MCF 10A (cell line): Measurements from ENCODE around the gene IGF1R. TPM values are rescaled to one million over a fixed set of nuclear protein-coding genes. Genes with fewer than 3 reads are reported as not detected.

Experiments used
- BruUV-seq: library from RNA; stranded (reverse); fragments of 400-500 nt; replicated peaks from 2 replicates; lab custom pipeline; 2021; lab: Mats Ljungman, UMichigan
- CTCF ChIA-PET: fragments of 300-600 bp; sonication (Branson Sonifier 250); formaldehyde crosslinking; extraction: SDS; loops from one replicate; lab custom pipeline; 2021; ENCODE audit warnings: antibody characterized with exemption, inconsistent platforms; lab: Yijun Ruan, JAX
- POLR2A ChIA-PET: fragments of 300-600, 350-650 bp; sonication (Branson Sonifier 250); formaldehyde crosslinking; extraction: SDS; loops from one replicate; lab custom pipeline; 2020; ENCODE audit warnings: antibody characterized with exemption, inconsistent platforms; lab: Yijun Ruan, JAX
- DNase-seq: peaks from one replicate; pipeline ENCODE4 v3.0.0-alpha.2; 2018; ENCODE audit not compliant: unreplicated experiment
- H3K27ac Mint-ChIP-seq: one replicate; pipeline ENCODE4 v1.8.0; 2022; ENCODE audit warnings: mild to moderate bottlenecking, low read depth, mixed read lengths; ENCODE audit not compliant: unreplicated experiment
- H3K27me3 Mint-ChIP-seq: one replicate; pipeline ENCODE4 v1.8.0; 2022; ENCODE audit warnings: mixed read lengths; ENCODE audit not compliant: insufficient read depth, unreplicated experiment
- H3K36me3 Mint-ChIP-seq: one replicate; pipeline ENCODE4 v1.8.0; 2022; ENCODE audit warnings: mild to moderate bottlenecking, moderate library complexity, mixed read lengths; ENCODE audit not compliant: insufficient read depth, unreplicated experiment
- H3K4me1 Mint-ChIP-seq: one replicate; pipeline ENCODE4 v1.8.0; 2022; ENCODE audit warnings: mixed read lengths; ENCODE audit not compliant: insufficient read depth, unreplicated experiment
- H3K4me3 Mint-ChIP-seq: one replicate; pipeline ENCODE4 v1.8.0; 2022; ENCODE audit warnings: mild to moderate bottlenecking, moderate library complexity, mixed read lengths; ENCODE audit not compliant: unreplicated experiment
- H3K9me3 Mint-ChIP-seq: one replicate; pipeline ENCODE4 v1.8.0; 2022; ENCODE audit warnings: mixed read lengths; ENCODE audit not compliant: unreplicated experiment
- intact Hi-C: fragments of 100-400 bp; cut with micrococcal nuclease; formaldehyde crosslinking; loops from 2 replicates; pipeline ENCODE4 v1.14.1; 2022
- total RNA-seq: library from RNA; stranded (reverse); gene quantifications from 2 replicates; pipeline ENCODE4 v1.2.3, GENCODE V29; 2022
- TF ChIP-seq, protein P1 (sequence below): fragments of 200-600 bp; IDR thresholded peaks from one replicate; pipeline ENCODE4 v1.8.0; 2022; ENCODE audit warnings: antibody characterized with exemption, mild to moderate bottlenecking; ENCODE audit not compliant: unreplicated experiment

IGF1R gene
- total RNA-seq, 1 experiment from 2014 or later, result 53.3 TPM

GRCh38 chr15:98684436-98684835 is 36.1 kb downstream of the IGF1R start:
- H3K9me3 Mint-ChIP-seq, result no peaks in the 10 kb centered on the region
- TF ChIP-seq, protein P1, sequence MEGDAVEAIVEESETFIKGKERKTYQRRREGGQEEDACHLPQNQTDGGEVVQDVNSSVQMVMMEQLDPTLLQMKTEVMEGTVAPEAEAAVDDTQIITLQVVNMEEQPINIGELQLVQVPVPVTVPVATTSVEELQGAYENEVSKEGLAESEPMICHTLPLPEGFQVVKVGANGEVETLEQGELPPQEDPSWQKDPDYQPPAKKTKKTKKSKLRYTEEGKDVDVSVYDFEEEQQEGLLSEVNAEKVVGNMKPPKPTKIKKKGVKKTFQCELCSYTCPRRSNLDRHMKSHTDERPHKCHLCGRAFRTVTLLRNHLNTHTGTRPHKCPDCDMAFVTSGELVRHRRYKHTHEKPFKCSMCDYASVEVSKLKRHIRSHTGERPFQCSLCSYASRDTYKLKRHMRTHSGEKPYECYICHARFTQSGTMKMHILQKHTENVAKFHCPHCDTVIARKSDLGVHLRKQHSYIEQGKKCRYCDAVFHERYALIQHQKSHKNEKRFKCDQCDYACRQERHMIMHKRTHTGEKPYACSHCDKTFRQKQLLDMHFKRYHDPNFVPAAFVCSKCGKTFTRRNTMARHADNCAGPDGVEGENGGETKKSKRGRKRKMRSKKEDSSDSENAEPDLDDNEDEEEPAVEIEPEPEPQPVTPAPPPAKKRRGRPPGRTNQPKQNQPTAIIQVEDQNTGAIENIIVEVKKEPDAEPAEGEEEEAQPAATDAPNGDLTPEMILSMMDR, result no peak
- no TSS peak for BruUV-seq
- peak overlapping the region; percentile 95 for H3K27ac Mint-ChIP-seq
- peaks cover 14% of the 10 kb centered on the region for H3K36me3 Mint-ChIP-seq
- intact Hi-C loops, result loop anchor here (2.0 kb wide), 1 partner anchor 32 kb away; no protein-coding TSS in a partner anchor
- peaks cover 59% of the 10 kb centered on the region for H3K4me1 Mint-ChIP-seq
- peak; percentile 72 for DNase-seq
- no peaks in the 10 kb centered on the region for H3K27me3 Mint-ChIP-seq
- CTCF ChIA-PET, result interaction anchor here (0.7 to 1.2 kb wide), 13 partner anchors 8 to 394 kb away, joined by 3 to 7 read pairs (median 3); no protein-coding TSS in a partner anchor
- H3K4me3 Mint-ChIP-seq, result peak overlapping the region; percentile 53
- POLR2A ChIA-PET, result interaction anchor here (0.6 to 2.3 kb wide), 22 partner anchors 9 to 219 kb away, joined by 3 to 47 read pairs (median 5); partner anchors contain the start of gene IGF1R

GRCh38 chr15:98684995-98685525 is 36.7 kb downstream of the IGF1R start:
- H3K9me3 Mint-ChIP-seq, result no peaks in the 10 kb centered on the region
- peaks cover 59% of the 10 kb centered on the region for H3K4me1 Mint-ChIP-seq
- ChIA-PET POLR2A (interaction anchor here (0.7 to 2.3 kb wide), 12 partner anchors 15 to 210 kb away, joined by 3 to 47 read pairs (median 5); partner anchors contain the start of gene IGF1R), CTCF (interaction anchor here (0.7 to 1.2 kb wide), 9 partner anchors 9 to 394 kb away, joined by 3 to 7 read pairs (median 3); no protein-coding TSS in a partner anchor)
- peaks cover 12% of the 10 kb centered on the region for H3K36me3 Mint-ChIP-seq
- H3K27me3 Mint-ChIP-seq, result no peaks in the 10 kb centered on the region
- intact Hi-C loops, result loop anchor here (2.0 kb wide), 1 partner anchor 32 kb away; no protein-coding TSS in a partner anchor
- BruUV-seq, result no TSS peak
- TF ChIP-seq, protein P1, result no peak
- H3K27ac Mint-ChIP-seq, result peak overlapping the region; percentile 24
- H3K4me3 Mint-ChIP-seq, result no peak overlapping the region
- DNase-seq, result no peak

DNA sequence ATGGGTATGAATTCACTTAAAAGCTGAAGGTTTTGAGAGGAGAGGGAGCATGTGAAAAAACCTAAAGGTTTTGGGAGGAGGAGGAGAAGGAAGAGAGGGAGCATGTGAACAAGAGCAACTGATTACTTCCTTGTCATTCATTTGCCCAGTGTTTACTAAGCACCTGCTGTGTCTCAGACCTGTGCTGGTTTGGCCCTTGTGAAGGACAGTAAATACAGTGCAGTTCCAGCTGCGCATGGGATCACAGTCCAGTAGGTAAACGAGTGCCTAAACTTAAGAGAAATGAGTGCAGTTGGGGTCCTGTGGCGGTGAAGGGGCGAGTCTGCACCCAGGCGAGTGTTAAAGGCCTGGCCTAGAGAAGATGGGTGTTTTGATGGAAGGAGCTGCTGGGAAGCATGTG is 38.6 kb downstream of the IGF1R start:
- Mint-ChIP-seq H3K4me1 (peaks cover 51% of the 10 kb centered on the region), H3K9me3 (no peaks in the 10 kb centered on the region), H3K27ac (no peak overlapping the region), H3K36me3 (peaks cover 7% of the 10 kb centered on the region), H3K4me3 (no peak overlapping the region), H3K27me3 (no peaks in the 10 kb centered on the region)
- POLR2A ChIA-PET, result interaction anchor here (0.9 kb wide), 1 partner anchor 185 kb away, joined by 3 read pairs; no protein-coding TSS in a partner anchor
- intact Hi-C loops, result no loop called here
- no peak for DNase-seq
- CTCF ChIA-PET, result no interaction called here
- TF ChIP-seq, protein P1, result no peak
- no TSS peak for BruUV-seq

DNA sequence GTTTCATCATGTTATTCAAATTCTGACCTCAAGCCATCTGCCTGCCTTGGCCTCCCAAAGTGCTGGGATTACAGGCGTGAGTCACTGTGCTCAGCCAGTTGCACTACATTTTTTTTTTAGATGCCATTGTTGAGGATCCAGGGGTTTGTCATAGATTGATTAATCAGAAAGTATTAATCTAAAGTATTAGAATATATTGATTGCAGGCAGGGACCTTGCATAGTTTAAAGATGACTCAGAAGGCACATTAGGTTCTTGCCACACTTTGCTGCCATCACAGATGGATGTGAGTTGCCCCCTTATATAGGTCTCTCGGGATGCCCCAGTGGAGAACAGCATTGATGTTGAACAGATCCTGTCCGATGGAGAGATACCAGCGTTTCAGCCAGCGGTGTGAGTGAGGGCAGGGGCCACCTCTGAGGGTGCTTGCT is 41.1 kb downstream of the IGF1R start:
- peak overlapping the region; percentile 31 for H3K27ac Mint-ChIP-seq
- H3K27me3 Mint-ChIP-seq, result no peaks in the 10 kb centered on the region
- no peak overlapping the region for H3K4me3 Mint-ChIP-seq
- intact Hi-C loops, result no loop called here
- H3K9me3 Mint-ChIP-seq, result no peaks in the 10 kb centered on the region
- H3K36me3 Mint-ChIP-seq, result peaks cover 7% of the 10 kb centered on the region
- CTCF ChIA-PET, result interaction anchor here (0.6 to 0.7 kb wide), 2 partner anchors 31 to 170 kb away, joined by 3 to 4 read pairs; no protein-coding TSS in a partner anchor
- DNase-seq, result peak; percentile 53
- TF ChIP-seq, protein P1, result no peak
- no TSS peak for BruUV-seq
- peaks cover 28% of the 10 kb centered on the region for H3K4me1 Mint-ChIP-seq
- POLR2A ChIA-PET, result no interaction called here
